Hindlimb muscle (tissue), 1 donor: ENCODE data around the gene CCDC12. TPM values are rescaled to one million over a fixed set of nuclear protein-coding genes. Genes with fewer than 3 reads are reported as not detected.

Source experiments
- polyA plus RNA-seq: library from polyadenylated mRNA; unstranded; fragments of 120-200 nt; gene quantifications from one replicate; pipeline ENCODE4 v1.2.1, GENCODE V29; 2013; ENCODE audit not compliant: insufficient read length

CCDC12 gene
- polyA plus RNA-seq, 1 donor = 38.7 TPM

Other genes with a start within 250 kb of the CCDC12 start
- gene MYL3, start 113.3 kb downstream of the CCDC12 start, polyA plus RNA-seq = 167 TPM
- gene PTH1R, start 99.0 kb downstream of the CCDC12 start, polyA plus RNA-seq = 10.0 TPM
- 15.8 TPM for gene NBEAL2, start 2.9 kb upstream of the CCDC12 start, polyA plus RNA-seq
- gene SETD2, start 187.4 kb upstream of the CCDC12 start, polyA plus RNA-seq = 35.8 TPM